ENCODE results near the gene ACSF3. TPM values are rescaled to one million over a fixed set of nuclear protein-coding genes. Genes with fewer than 3 reads are reported as not detected.

ACSF3 gene
- total RNA-seq, 1 experiment from 2014 or later, result 74.5 TPM

- ATAC-seq (no peak), DNase-seq (ENCODE audit: low read depth, low spot score) (no peak)
- H3K27me3 ChIP-seq (ENCODE audit: insufficient read depth, low read length), result 0 out of 2 replicates have a peak, but pooled peaks cover 15% of the 10 kb centered on the region
- no TSS peak for BruUV-seq (replicated peaks)
- H3K4me3 ChIP-seq (replicated peaks in 1 of 2; ENCODE audit: low read depth in 1 of 2, low read length in 2 of 2), result no peak overlapping the region
- H4K20me1 ChIP-seq (ENCODE audit: insufficient read depth), result no peaks in the 10 kb centered on the region
- H3K9me2 ChIP-seq (ENCODE audit: insufficient read depth), result no peaks in the 10 kb centered on the region
- intact Hi-C loops (cut with micrococcal nuclease), result no loop called here
- no peaks in the 10 kb centered on the region for H3K79me2 ChIP-seq (ENCODE audit: insufficient read depth, low read length)
- H2AFZ ChIP-seq (ENCODE audit: low read depth, low read length, poor library complexity, severe bottlenecking), result no peak overlapping the region
- no peaks in the 10 kb centered on the region for H3K9me3 ChIP-seq (ENCODE audit: control insufficient read depth in 1 of 2, insufficient read depth in 1 of 2, low read depth in 1 of 2, low read length in 2 of 2)
- H3K4me2 ChIP-seq (ENCODE audit: low read length), result no peak overlapping the region
- TF ChIP-seq EZH2 (IDR thresholded peaks at IDR 0.05), result no peak
- no peak for TF ChIP-seq EZH2phosphoT487 (IDR thresholded peaks at IDR 0.05; ENCODE audit: borderline replicate concordance)
- no peak for TF ChIP-seq SIN3A (IDR thresholded peaks at IDR 0.05; ENCODE audit: low read depth)
- TF ChIP-seq, protein P1, sequence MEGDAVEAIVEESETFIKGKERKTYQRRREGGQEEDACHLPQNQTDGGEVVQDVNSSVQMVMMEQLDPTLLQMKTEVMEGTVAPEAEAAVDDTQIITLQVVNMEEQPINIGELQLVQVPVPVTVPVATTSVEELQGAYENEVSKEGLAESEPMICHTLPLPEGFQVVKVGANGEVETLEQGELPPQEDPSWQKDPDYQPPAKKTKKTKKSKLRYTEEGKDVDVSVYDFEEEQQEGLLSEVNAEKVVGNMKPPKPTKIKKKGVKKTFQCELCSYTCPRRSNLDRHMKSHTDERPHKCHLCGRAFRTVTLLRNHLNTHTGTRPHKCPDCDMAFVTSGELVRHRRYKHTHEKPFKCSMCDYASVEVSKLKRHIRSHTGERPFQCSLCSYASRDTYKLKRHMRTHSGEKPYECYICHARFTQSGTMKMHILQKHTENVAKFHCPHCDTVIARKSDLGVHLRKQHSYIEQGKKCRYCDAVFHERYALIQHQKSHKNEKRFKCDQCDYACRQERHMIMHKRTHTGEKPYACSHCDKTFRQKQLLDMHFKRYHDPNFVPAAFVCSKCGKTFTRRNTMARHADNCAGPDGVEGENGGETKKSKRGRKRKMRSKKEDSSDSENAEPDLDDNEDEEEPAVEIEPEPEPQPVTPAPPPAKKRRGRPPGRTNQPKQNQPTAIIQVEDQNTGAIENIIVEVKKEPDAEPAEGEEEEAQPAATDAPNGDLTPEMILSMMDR (IDR thresholded peaks at IDR 0.05 in 2 of 3, conservative IDR thresholded peaks at IDR 0.05 in 1 of 3; ENCODE audit: borderline replicate concordance in 1 of 3, insufficient read depth in 1 of 3, low read depth in 2 of 3, low read length in 2 of 3), result no peak
- TF ChIP-seq, protein P2, sequence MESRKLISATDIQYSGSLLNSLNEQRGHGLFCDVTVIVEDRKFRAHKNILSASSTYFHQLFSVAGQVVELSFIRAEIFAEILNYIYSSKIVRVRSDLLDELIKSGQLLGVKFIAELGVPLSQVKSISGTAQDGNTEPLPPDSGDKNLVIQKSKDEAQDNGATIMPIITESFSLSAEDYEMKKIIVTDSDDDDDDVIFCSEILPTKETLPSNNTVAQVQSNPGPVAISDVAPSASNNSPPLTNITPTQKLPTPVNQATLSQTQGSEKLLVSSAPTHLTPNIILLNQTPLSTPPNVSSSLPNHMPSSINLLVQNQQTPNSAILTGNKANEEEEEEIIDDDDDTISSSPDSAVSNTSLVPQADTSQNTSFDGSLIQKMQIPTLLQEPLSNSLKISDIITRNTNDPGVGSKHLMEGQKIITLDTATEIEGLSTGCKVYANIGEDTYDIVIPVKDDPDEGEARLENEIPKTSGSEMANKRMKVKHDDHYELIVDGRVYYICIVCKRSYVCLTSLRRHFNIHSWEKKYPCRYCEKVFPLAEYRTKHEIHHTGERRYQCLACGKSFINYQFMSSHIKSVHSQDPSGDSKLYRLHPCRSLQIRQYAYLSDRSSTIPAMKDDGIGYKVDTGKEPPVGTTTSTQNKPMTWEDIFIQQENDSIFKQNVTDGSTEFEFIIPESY (IDR thresholded peaks at IDR 0.05; ENCODE audit: extremely low read depth, insufficient replicate concordance, low read length), result no peak
- no peak for TF ChIP-seq TCF7L2 (IDR thresholded peaks at IDR 0.05; ENCODE audit: borderline replicate concordance, extremely low read depth, insufficient read depth, insufficient read length)
- no peak for TF ChIP-seq CBX3 (IDR thresholded peaks at IDR 0.05; ENCODE audit: low read depth)
- ChIA-PET CTCF (no interaction called here), RAD21 (ENCODE audit: low non-redundant PET in 1 of 2, low total read pairs in 2 of 2, uncharacterized antibody in 2 of 2, unreplicated experiment in 2 of 2) (no interaction called here), POLR2A (no interaction called here)
- no peak overlapping the region for H3K9ac ChIP-seq (ENCODE audit: low read length)
- no peaks in the 10 kb centered on the region for H3K36me3 ChIP-seq (ENCODE audit: control insufficient read depth in 1 of 2, insufficient read depth in 2 of 2, low read length in 2 of 2)
- H3K27ac ChIP-seq (ENCODE audit: low read depth, low read length), result no peak overlapping the region
- H3K4me1 ChIP-seq (ENCODE audit: control insufficient read depth in 1 of 2, insufficient read depth in 2 of 2, low read length in 2 of 2), result no peaks in the 10 kb centered on the region
Observed at GRCh38 chr16:89063768-89064320, 29.8 kb upstream of the ACSF3 start.
